Skeletal muscle cell (primary cell): ENCODE data around the gene DUSP14.
"Not testable (repeated sequence)": the region's sequence is repeated elsewhere in the genome, so short reads cannot be mapped to it uniquely, and the experiment has no call there.

Source experiments
- DNase-seq: peaks from one replicate; pipeline ENCODE4 v3.0.0-alpha.2; 2010; ENCODE audit warnings: low read depth
- H3K4me3 ChIP-seq: 2 replicates; pipeline ENCODE4 v1.5.1; 2011; ENCODE audit warnings: low read depth, mild to moderate bottlenecking, control low read depth, low read length, moderate library complexity

The DUSP14 gene

DNA sequence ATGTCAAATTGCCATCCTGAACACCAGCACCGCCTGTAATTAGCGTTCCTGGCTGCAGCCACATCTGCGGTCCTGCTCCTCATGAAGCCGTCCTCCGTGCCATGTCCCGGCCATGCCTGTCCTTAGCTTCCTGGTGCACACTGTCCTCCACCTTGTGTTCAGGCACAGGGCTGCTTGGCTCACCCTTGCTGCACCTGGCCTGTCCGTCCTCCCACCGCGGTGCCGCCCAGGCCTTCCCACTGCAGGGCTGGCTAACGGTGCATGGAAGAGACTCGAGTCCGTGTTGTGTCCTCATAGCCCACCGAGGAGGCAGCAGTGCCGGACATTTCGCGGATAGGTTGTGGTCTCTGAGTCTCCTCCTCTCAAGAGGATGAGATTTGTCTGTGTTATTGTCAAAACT, 20.4 kb downstream of the DUSP14 start:
- DNase-seq: no peak
- H3K4me3 ChIP-seq: no peak overlapping the region

DNA sequence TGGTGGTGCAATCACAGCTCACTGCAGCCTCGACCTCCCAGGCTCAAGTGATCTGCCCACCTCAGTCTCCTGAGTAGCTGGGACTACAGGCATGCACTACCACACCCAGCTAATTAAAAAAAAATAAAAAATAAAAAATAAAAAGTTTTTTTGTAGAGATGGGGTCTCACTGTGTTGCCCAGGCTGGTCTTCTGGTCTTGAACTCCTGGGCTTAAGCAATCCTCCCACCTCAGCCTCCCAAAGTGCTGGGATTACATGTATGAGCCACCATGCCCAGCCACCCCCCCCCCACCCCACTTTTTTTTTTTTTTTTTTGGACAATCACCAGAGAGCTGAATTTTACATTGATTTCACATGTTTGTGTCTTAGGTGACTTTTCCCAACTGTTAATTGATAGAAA, 22.0 kb downstream of the DUSP14 start:
- not testable (repeated sequence) for H3K4me3 ChIP-seq, DNase-seq

DNA sequence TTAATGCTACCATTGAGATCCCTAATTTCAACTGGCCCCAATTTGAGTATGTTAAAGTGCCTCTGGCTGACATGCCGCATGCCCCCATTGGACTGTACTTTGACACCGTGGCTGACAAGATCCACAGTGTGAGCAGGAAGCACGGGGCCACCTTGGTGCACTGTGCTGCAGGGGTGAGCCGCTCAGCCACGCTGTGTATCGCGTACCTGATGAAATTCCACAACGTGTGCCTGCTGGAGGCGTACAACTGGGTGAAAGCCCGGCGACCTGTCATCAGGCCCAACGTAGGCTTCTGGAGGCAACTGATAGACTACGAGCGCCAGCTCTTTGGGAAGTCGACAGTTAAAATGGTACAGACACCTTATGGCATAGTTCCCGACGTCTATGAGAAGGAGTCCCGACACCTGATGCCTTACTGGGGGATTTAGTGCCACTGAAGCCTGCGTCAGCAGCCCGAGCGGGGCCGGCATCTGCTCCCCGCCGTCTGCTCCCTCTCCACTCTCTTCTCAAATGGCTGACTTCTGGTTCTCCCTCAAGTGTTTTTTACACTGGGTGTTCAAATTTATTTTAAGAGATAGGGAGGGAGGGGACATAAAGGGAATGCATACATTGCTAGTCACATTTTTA, 22.9 kb downstream of the DUSP14 start:
- no peak for DNase-seq
- H3K4me3 ChIP-seq: no peak overlapping the region

DNA sequence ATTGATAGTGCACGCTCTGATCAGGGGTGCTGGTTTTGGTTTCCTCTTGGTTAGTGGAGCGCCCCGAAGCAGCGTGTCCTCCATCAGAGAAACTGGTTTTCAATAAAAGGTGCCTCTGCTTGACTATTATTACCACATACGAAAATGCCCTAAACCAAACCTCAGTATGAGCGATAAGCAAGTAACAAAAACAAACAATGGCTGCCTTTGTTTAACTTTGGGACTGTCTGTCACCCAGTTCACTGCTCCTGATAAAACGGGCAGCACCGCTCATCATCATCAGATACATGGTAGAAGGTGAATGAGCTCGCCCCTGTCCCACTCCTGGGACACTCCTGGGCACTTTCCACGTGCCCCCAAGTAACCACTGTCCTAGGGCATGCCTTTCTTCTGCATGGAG, 24.0 kb downstream of the DUSP14 start:
- DNase-seq: no peak
- no peak overlapping the region for H3K4me3 ChIP-seq

DNA sequence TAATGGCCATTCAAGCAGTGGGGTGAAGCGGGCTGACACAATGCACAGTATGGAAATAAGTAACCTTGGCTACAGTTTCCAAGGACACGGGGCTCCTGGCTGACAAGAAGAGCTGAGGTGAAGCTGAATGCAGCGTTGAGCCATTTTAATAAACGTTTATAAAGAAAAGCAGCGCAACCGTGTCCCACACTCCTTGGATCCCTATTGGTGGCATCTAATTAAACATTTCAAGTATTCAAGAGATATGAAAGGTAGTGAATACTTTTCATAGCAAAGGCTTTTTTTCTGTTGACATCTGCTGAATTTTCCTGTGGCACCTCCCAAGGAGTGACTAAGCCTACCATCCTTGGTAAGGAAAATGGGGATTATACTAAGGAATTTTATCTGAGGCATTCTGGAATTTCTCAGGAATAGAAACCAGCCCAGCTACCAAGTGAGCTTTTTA, 26.5 kb downstream of the DUSP14 start:
- no peak for DNase-seq
- H3K4me3 ChIP-seq: no peak overlapping the region

DNA sequence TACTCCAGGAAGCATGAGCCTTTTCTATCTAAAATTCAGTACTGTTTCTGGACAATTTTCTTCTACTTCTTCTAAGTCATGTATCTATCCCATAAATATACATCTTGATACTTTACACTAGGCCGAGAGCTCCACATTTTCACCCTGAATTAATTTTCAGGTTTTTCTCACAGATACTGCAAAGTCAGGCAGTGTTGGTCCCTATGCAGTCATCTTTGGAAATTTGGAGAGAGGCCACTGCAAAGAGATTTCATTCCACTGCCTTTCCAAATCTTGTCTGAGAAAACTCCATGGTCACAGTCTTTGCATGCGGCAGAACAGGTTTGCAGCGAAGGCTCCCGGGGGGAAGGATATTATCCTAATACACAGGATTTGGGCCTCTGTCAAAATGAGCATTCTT, 28.2 kb downstream of the DUSP14 start:
- DNase-seq: no peak
- H3K4me3 ChIP-seq: no peak overlapping the region

DNA sequence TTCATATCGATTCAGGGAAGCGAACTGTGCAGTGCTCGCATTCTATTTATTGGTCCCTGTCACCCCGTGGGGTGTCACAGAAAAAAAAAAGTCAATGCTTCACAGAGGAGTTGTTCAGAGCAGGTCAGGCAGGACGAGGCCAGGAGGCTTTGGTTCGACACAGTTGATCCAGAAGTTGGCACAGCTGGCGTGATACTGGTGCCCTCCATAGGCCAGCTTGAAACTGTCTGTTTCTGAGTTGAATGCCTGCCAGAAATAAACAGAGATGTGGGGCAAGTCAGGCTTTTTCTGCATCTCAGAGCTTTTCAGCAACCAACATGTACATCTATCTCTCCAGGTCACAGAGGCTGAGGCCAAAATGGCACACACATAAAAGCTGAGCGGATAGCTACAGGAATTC, 29.1 kb downstream of the DUSP14 start:
- no peak overlapping the region for H3K4me3 ChIP-seq
- no peak for DNase-seq

DNA sequence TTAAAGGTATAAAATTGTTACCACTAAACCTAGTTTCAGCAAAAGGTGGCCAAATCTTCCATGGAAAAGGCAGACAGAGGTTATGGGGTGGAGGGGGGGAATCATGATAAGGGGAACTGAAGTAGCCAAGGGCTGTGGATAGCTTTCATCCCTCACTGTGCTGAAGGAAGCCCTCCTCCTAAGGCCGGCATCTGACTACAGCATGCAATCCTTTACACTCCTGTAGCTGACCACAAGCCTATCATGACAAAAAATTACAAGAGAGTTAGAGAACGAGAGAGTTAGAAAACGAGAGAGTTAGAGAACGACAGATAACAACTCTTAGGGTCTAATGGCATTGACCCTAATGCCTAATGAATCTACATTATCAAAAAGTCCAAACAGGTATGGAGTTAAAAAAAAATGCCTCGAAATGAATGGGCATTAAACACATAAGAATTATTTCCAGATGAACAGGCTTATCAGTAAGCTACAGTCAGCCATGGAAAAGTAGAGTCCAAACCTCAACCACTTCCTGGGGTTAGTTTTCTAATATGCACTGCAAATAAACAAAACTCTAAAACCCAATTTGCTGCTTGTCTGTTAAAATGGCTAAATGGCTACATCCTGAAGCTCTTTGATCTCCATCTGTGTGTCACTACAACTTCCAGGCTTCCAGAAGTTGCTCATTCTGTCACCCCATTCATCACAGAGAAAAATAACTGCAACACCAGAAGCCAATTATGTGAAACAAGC, 29.7 kb downstream of the DUSP14 start:
- no peak for DNase-seq
- H3K4me3 ChIP-seq: no peak overlapping the region

DNA sequence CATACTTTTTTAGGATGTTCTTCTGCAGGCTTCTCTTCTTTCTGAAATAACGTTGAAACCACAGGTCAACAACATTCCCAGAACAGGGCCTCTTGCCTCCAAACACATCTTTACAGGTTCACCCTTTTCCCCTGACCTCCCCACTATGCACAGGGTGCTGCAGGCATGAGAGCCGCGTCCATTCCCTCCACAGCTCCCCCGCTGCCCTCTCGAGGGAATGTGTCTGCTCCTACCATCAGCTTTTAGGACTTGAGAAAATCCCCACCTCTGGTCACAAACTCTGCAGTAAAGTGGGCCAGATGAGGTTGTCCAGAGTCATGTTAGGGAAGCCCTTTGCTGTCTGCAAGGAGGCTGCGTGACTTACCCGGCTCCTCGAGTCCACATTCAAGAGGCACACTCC, 30.5 kb downstream of the DUSP14 start:
- no peak overlapping the region for H3K4me3 ChIP-seq
- DNase-seq: no peak

DNA sequence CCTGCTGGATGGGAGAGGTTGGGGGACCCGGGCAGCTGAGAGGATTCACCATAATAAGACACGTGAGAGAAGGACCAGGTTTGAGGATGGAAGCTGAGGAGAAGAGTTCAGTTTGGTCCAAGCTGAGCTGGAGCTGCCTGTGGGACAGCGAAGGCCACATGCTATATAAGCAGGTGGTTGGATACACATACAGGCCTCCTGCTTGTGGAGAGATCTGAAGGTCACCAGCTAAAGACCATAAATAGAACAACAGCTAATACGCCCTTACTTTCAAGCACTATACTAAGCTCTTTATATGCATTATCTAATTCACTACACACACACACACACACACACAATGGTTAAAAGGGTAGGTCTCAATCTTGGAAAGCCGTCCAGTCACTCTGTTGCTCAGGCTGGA, 32.1 kb downstream of the DUSP14 start:
- no peak for DNase-seq
- H3K4me3 ChIP-seq: no peak overlapping the region

DNA sequence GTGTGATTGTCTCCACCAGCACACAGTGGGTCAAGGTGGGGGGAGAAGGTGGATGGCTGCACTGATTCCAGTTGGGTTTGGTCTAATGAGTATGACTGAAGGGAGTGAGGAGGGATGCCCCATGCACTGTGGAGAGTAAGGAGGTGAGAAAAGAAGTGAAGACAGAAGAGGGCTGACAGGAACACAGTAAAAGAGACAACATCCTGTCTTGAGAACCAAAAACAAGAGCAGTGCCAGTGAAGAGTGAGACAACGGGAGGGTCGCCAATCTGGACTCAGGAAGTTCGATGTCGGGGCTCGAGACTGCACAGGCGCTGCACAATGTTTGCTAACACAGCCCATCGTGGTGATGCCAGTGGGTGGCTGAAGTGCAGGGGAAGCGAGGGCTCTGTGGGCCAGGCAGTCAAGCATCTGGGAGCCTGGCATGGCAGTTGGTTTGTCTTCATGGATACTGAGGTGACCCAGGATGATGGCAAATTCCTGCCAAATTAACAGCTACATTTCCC, 34.1 kb downstream of the DUSP14 start:
- no peak overlapping the region for H3K4me3 ChIP-seq
- DNase-seq: no peak

DNA sequence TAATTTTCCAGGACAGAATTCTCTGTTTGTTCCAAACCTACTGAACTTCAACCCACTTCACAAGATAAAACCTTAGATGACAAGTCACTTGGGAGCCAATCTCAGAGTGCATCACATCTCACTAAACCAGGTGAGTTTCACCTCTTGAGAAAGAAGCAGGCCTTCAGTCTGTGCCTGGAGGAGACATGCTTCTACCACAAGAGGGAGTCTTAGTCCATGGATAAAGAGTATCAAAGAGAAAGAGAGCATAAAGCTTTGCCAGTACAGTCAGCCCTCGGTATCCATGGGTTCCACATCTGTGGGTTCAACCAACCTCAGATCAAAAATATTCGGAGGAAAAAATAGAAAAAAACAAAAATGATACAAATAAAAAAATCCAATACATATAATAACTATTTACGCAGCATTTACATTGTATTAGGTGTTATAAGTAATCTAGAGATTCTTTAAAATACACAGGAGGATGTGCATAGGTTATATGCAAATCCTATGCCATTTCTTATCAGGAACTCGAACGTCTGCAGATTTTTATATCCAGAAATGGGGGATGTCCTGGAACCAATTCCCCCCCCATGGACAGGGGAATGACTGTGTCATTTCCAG, 37.7 kb downstream of the DUSP14 start:
- H3K4me3 ChIP-seq: no peak overlapping the region
- DNase-seq: peak; percentile 17

DNA sequence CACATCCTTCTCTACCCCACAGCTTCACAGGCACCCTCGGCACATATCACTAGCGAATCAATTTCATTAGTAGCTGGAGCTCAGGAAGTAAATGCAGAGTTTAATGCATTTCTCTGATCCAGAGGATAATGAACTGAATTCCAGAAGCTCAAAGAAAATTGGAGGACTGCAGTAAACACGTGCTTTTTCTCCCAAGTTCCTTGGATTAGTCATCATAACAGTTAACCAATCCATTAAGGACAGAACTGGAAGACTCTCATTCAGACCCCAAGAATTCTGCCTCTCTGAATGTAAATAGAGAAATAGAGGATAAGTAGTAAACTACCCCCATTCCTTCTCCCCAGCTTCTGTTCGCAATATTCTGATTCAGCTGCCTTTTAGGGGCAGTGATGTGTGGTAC, 40.7 kb downstream of the DUSP14 start:
- no peak overlapping the region for H3K4me3 ChIP-seq
- DNase-seq: no peak

DNA sequence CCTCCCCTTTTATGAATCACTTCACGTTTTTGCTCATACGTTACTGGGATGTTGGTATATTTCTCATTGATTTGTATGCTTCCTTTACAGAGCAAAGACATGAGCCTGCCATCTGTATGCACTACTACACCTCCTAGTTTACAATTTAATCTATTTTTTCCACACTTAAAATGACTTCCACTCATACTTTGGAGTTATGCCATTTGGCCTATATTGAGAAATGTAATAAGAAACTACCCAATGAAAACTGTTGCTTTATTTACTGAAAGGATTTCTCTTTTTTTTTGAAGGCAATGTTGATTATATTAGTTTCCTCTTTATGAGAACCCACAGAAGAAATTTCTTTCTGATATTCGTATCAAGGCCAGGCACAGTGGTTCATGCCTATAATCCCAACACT, 43.1 kb downstream of the DUSP14 start:
- DNase-seq: no peak
- H3K4me3 ChIP-seq: no peak overlapping the region

DNA sequence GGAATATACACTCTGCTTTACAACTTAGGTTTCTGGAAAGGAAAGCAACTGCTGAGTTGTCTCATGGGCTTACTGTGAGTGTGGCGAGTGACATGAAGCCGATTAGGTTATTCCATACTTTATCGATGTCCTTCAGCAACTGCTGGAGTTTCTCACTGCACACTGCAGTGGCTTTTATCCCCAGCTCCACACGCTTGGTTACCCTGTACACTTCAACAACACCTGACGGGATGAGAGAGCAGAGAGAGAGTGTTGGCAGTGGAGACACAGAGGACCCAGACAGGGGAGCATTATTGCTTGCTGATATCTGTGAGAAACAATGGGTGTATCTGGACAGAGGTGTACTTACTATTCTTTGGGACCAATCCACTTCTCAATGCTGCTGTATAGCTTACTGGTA, 46.2 kb downstream of the DUSP14 start:
- no peak overlapping the region for H3K4me3 ChIP-seq

DNA sequence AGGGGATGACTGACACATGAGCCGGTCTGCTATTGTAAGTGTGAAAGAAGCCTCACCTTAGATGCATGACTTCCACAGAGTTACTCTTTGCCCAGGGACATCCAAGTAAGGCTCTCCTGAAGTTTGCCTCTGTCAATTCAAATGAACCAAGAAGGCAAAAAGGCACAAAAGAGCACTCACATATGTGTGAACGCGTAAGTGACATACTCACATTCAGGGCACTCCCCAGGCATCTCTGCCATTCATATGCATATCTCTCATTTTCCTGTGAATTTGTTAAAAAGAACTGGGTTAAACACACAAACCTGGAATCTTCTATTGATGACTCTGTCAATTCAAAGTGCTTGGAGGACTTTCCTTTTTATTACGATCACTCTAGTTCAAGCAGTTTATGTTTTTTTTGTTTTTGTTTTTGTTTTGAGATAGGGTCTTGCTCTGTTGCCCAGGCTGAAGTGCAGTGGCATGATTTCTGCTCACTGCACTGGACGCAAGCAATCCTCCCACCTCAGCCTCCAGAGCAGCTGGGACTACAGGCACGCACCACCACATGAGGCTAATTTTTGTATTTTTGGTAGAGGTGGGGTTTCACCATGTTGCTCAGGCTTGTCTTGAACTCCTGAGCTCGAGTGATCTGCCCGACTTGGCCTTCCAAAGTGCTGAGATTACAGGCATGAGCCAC, 49.4 kb downstream of the DUSP14 start:
- H3K4me3 ChIP-seq: no peak overlapping the region
- DNase-seq: no peak

More for the DNA sequence above, 46.2 kb downstream of the DUSP14 start:
- DNase-seq: no peak

DNA sequence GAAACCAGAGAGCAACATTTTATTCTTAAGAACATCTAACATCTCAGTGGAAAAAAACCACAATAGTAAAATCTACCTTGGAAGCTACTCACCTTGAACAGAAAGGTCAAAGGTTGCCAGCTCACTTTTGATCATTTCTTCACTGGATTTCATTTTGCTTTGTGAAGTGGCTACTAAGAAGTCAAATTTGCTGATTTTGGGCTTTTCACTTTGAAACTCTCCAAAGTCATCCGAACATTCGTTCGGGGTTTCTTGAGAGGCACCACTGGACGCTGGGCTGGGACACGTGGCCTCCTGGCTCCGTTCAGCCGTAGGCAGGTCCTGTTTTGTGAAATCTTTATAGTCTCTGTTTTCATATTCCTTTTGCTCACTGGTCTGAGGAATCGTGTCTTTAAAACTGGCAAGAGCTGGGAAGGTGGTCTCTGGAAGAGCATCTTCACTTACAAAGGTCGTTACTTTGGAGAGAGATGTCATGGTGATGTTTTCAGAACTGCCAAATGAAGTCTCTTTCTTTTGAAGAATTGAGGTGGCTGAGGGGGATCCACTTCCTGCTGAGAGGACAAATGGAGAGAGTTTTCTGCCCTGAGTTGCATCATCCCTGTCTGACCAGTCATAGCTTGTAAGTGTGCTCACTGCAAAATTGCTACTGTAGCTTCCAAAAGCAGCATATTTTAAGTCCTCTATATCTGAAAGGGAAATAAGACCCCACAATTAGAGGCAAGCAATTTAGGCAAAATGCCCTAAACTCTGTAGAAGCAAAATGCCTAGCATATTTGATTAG, 52.4 kb downstream of the DUSP14 start:
- DNase-seq: peak; percentile 56
- H3K4me3 ChIP-seq: no peak overlapping the region

DNA sequence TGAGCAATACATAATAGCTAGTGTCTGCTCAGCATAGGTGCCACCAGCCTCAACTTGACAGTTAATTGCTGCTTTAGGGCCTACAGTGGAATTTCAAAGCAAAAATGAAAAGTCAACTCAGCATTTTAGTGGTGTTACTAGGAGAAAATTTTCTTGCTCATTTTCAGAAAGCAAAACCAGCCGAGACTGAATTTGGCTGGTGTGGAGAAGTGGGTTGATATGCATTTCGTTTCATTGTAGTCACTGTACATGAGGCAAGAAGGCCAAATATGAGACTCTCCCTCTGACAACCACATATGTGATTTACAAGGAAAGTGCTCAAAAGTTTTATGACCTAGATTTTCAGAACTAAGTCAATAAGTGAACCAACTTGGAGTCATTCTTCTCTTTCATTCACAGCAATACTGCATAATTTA, 54.0 kb downstream of the DUSP14 start:
- H3K4me3 ChIP-seq: no peak overlapping the region
- DNase-seq: peak; percentile 14

DNA sequence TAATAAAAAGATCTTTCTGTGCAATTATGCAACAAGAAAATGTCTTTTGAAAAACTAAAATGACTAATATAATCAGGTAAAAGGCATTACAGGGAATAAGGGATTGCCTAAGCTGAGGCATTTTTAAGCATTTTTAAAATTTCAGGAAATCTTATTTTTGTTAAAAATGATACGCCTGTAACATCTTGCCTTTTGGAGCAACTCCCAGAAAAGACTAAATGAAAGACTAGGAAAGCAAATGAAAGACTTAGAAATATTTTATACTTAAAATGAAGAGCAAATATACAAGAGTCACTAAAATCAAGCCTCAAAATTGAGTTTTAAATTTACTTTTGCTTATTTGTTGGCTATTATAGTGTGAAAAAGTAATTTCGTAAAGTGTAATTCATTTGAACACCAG, 55.8 kb downstream of the DUSP14 start:
- no peak for DNase-seq
- no peak overlapping the region for H3K4me3 ChIP-seq
